A549 (cell line): ENCODE results near the gene FAM120A.

Experiments used
- CHD2 ChIP-seq: fragments of 150-350 bp; IDR thresholded peaks from 2 replicates; pipeline ENCODE4 v1.6.1; 2014; ENCODE audit warnings: low read length; ENCODE audit not compliant: partially characterized antibody
- CTCF ChIP-seq: fragments of >200 bp; sonication (Bioruptor Twin); formaldehyde crosslinking; IDR thresholded peaks from 3 replicates; pipeline ENCODE4 v1.5.1; 2016
- MYC ChIP-seq: IDR thresholded peaks from 2 replicates; pipeline ENCODE4 v1.6.1; 2012; ENCODE audit warnings: mild to moderate bottlenecking, inconsistent platforms, low read length, improper control_type of control experiment, borderline replicate concordance
- NR3C1 ChIP-seq: fragments of >200 bp; sonication (Bioruptor Twin); formaldehyde crosslinking; IDR thresholded peaks from 3 replicates; pipeline ENCODE4 v1.6.1; 2017
- POLR2A ChIP-seq: IDR thresholded peaks from 2 replicates; pipeline ENCODE4 v1.6.1; 2012; ENCODE audit warnings: mild to moderate bottlenecking, low read length
- RAD21 ChIP-seq, 2 experiments: fragments of >200 bp in 1 of 2; sonication (Bioruptor Twin) in 1 of 2; formaldehyde crosslinking in 1 of 2; IDR thresholded peaks in 1 of 2; conservative IDR thresholded peaks in 1 of 2; 2 replicates in 1 of 2; 3 replicates in 1 of 2; pipeline ENCODE4 v1.6.1; 2012 to 2018; ENCODE audit warnings: inconsistent platforms in 1 of 2
- REST ChIP-seq: fragments of 200-600 bp; sonication (generic); IDR thresholded peaks from 2 replicates; pipeline ENCODE4 v1.6.1; 2016; ENCODE audit warnings: antibody characterized with exemption, mild to moderate bottlenecking, moderate library complexity
- SREBF2 ChIP-seq: fragments of 450-650 bp; IDR thresholded peaks from 2 replicates; pipeline ENCODE4 v1.6.1; 2014; ENCODE audit warnings: mild to moderate bottlenecking, moderate library complexity
- TFCP2L1 ChIP-seq: fragments of 250-450 bp; sonication (Bioruptor Pico); IDR thresholded peaks from 2 replicates; pipeline ENCODE4 v1.5.0; 2021; ENCODE audit warnings: mild to moderate bottlenecking
- USF2 ChIP-seq: fragments of 450-650 bp; IDR thresholded peaks from 2 replicates; pipeline ENCODE4 v1.6.1; 2014; ENCODE audit warnings: antibody characterized with exemption

GRCh38 chr9:93510041-93510440, 58.6 kb downstream of the FAM120A start:
- no peak for TF ChIP-seq USF2
- no peak for TF ChIP-seq SREBF2
- no peak for TF ChIP-seq TFCP2L1 (CRISPR knock-in tag)
- TF ChIP-seq NR3C1: no peak
- TF ChIP-seq CTCF: no peak
- no peak for TF ChIP-seq POLR2A
- TF ChIP-seq RAD21 (conservative IDR thresholded peaks at IDR 0.05 in 1 of 2, IDR thresholded peaks at IDR 0.05 in 1 of 2): no peak
- TF ChIP-seq CHD2: no peak
- TF ChIP-seq MYC: no peak
- no peak for TF ChIP-seq REST
